Smooth muscle cell (in vitro differentiated cells): ENCODE measurements around the gene RBMS3. TPM values are rescaled to one million over a fixed set of nuclear protein-coding genes. Genes with fewer than 3 reads are reported as not detected.
A peak's percentile ranks its signal among the peaks of the same experiment; 100 is the strongest.

Experiments used
- DNase-seq: peaks from one replicate; lab custom pipeline; 2025; ENCODE audit not compliant: unreplicated experiment; lab: John Stamatoyannopoulos, UW
- H2AFZ ChIP-seq: fragments of 200-600 bp; sonication (generic); 2 replicates; pipeline ENCODE4 v1.6.0; 2016; ENCODE audit warnings: antibody characterized with exemption, low read depth, mild to moderate bottlenecking
- H3F3A ChIP-seq: fragments of 200-600 bp; sonication (generic); 2 replicates; pipeline ENCODE4 v1.6.0; 2017; ENCODE audit warnings: antibody characterized with exemption, low read depth
- H3K27ac ChIP-seq: fragments of 200-600 bp; sonication (generic); 2 replicates; pipeline ENCODE4 v1.5.1; 2016; ENCODE audit warnings: low read depth, mild to moderate bottlenecking
- H3K27me3 ChIP-seq: fragments of 200-600 bp; sonication (generic); 2 replicates; pipeline ENCODE4 v1.6.1; 2016; ENCODE audit warnings: low read depth, mild to moderate bottlenecking
- H3K36me3 ChIP-seq: fragments of 200-600 bp; sonication (generic); 2 replicates; pipeline ENCODE4 v1.5.1; 2016; ENCODE audit warnings: low read depth
- H3K4me1 ChIP-seq: fragments of 200-600 bp; sonication (generic); 2 replicates; pipeline ENCODE4 v1.5.1; 2016; ENCODE audit warnings: low read depth
- H3K4me2 ChIP-seq: fragments of 200-600 bp; sonication (generic); 2 replicates; pipeline ENCODE4 v1.6.0; 2016; ENCODE audit warnings: mild to moderate bottlenecking
- H3K4me3 ChIP-seq: fragments of 200-600 bp; sonication (generic); 2 replicates; pipeline ENCODE4 v1.5.1; 2016; ENCODE audit warnings: mild to moderate bottlenecking
- H3K79me2 ChIP-seq: fragments of 200-600 bp; sonication (generic); 2 replicates; pipeline ENCODE4 v1.6.0; 2016; ENCODE audit warnings: low read depth, mild to moderate bottlenecking
- H3K9ac ChIP-seq: fragments of 200-600 bp; sonication (generic); 2 replicates; pipeline ENCODE4 v1.6.0; 2016; ENCODE audit warnings: low read depth
- H3K9me3 ChIP-seq: fragments of 200-600 bp; sonication (generic); replicated peaks from 2 replicates; pipeline ENCODE4 v1.5.1; 2016; ENCODE audit warnings: low read depth
- H4K20me1 ChIP-seq: fragments of 200-600 bp; sonication (generic); 2 replicates; pipeline ENCODE4 v1.6.0; 2016; ENCODE audit warnings: low read depth
- CTCF ChIP-seq: fragments of 200-600 bp; sonication (generic); IDR thresholded peaks from 2 replicates; pipeline ENCODE4 v1.5.1; 2017; ENCODE audit warnings: borderline replicate concordance, mild to moderate bottlenecking, antibody characterized with exemption; ENCODE audit not compliant: insufficient read depth, poor library complexity, severe bottlenecking
- WGBS: methylation state at CpG from one replicate; pipeline ENCODE4 v1.1.7; 2016; ENCODE audit warnings: low lambda C conversion rate; 5-methylcytosine and 5-hydroxymethylcytosine counted together
- polyA plus RNA-seq: library from polyadenylated mRNA; unstranded; fragments of >200 nt; fragmentation: Nextera tagmentation; extraction: Ambion mirVana; gene quantifications from 2 replicates; pipeline ENCODE4 v1.2.1, GENCODE V29; 2016
- total RNA-seq: library from RNA; depleted of rRNA; stranded (reverse); fragments of >200 nt; gene quantifications from 2 replicates; pipeline ENCODE4 v1.2.3, GENCODE V29; 2014

Gene RBMS3
- total and polyA plus RNA-seq, 2 experiments from 2014 or later = 42.9 to 50.6 TPM

GRCh38 chr3:29577250-29577649, 296.4 kb downstream of the RBMS3 start:
- Histone ChIP-seq H3K4me2 (no peak overlapping the region), H3K4me1 (peaks cover 17% of the 10 kb centered on the region), H3K9ac (no peak overlapping the region), H3K27ac (no peak overlapping the region), H2AFZ (no peak overlapping the region), H3K9me3 (no peaks in the 10 kb centered on the region), H4K20me1 (peaks cover 18% of the 10 kb centered on the region), H3K79me2 (peaks cover 73% of the 10 kb centered on the region), H3F3A (peaks cover 8% of the 10 kb centered on the region), H3K36me3 (no peaks in the 10 kb centered on the region), H3K4me3 (no peak overlapping the region), H3K27me3 (no peaks in the 10 kb centered on the region)
- no peak for TF ChIP-seq CTCF
- 91% methylated on average over 2 of the region's 2 CpGs for WGBS
- no peak for DNase-seq

GRCh38 chr3:29581311-29581710, 300.4 kb downstream of the RBMS3 start:
- DNase-seq = no peak
- Histone ChIP-seq H3K27me3 (no peaks in the 10 kb centered on the region), H3K9ac (no peak overlapping the region), H3K4me2 (no peak overlapping the region), H3K79me2 (peaks cover 36% of the 10 kb centered on the region), H3K4me3 (no peak overlapping the region), H2AFZ (no peak overlapping the region), H3K36me3 (no peaks in the 10 kb centered on the region), H4K20me1 (peaks cover 1% of the 10 kb centered on the region), H3K9me3 (no peaks in the 10 kb centered on the region), H3F3A (peaks cover 18% of the 10 kb centered on the region), H3K27ac (peak overlapping the region; percentile 26), H3K4me1 (peaks cover 21% of the 10 kb centered on the region)
- no peak for TF ChIP-seq CTCF
- WGBS = 56% methylated on average over 1 of the region's 1 CpG

GRCh38 chr3:29582273-29582672, 301.4 kb downstream of the RBMS3 start:
- Histone ChIP-seq H3K4me1 (peaks cover 21% of the 10 kb centered on the region), H3K9ac (no peak overlapping the region), H3K27ac (peak overlapping the region; percentile 60), H4K20me1 (no peaks in the 10 kb centered on the region), H3K36me3 (no peaks in the 10 kb centered on the region), H2AFZ (no peak overlapping the region), H3K4me3 (no peak overlapping the region), H3F3A (peaks cover 18% of the 10 kb centered on the region), H3K27me3 (no peaks in the 10 kb centered on the region), H3K79me2 (peaks cover 35% of the 10 kb centered on the region), H3K4me2 (peak overlapping the region; percentile 30), H3K9me3 (no peaks in the 10 kb centered on the region)
- no peak for DNase-seq
- no peak for TF ChIP-seq CTCF
- WGBS = 70% methylated on average over 3 of the region's 3 CpGs

GRCh38 chr3:29583861-29584260, 303.0 kb downstream of the RBMS3 start:
- peaks cover 38% of the 10 kb centered on the region for H3K79me2 ChIP-seq
- peak overlapping the region; percentile 60 for H3K27ac ChIP-seq
- peak overlapping the region; percentile 30 for H3K4me2 ChIP-seq
- no peak for DNase-seq
- H3K9ac ChIP-seq = no peak overlapping the region
- peaks cover 21% of the 10 kb centered on the region for H3K4me1 ChIP-seq
- H3K27me3 ChIP-seq = no peaks in the 10 kb centered on the region
- no peaks in the 10 kb centered on the region for H4K20me1 ChIP-seq
- H3K36me3 ChIP-seq = no peaks in the 10 kb centered on the region
- peaks cover 18% of the 10 kb centered on the region for H3F3A ChIP-seq
- no peaks in the 10 kb centered on the region for H3K9me3 ChIP-seq
- no peak overlapping the region for H2AFZ ChIP-seq
- TF ChIP-seq CTCF = no peak
- H3K4me3 ChIP-seq = no peak overlapping the region
